Measurements from ENCODE around the gene TIPARP.
"Not testable (repeated sequence)": the region's sequence is repeated elsewhere in the genome, so short reads cannot be mapped to it uniquely, and the experiment has no call there.

The TIPARP gene

GRCh38 chr3:156707588-156707987 is 33.2 kb downstream of the TIPARP start:
- Histone ChIP-seq H3K27ac (no peak overlapping the region), H3K36me3 (replicated peaks) (peaks cover 52% of the 10 kb centered on the region), H3K27me3 (replicated peaks) (no peaks in the 10 kb centered on the region), H3K4me3 (ENCODE audit: low read depth, low read length) (no peak overlapping the region)
- in situ Hi-C loops (cut with HindIII; ENCODE audit: low pct_ligation_motif_present, low sequenced_read_pairs): no loop called here
- no peak for TF ChIP-seq CTCF (IDR thresholded peaks at IDR 0.05; ENCODE audit: low read depth, low read length, missing control alignments)
- DNase-seq: no peak

GRCh38 chr3:156710429-156710828 is 36.0 kb downstream of the TIPARP start:
- in situ Hi-C loops (cut with HindIII; ENCODE audit: low pct_ligation_motif_present, low sequenced_read_pairs): no loop called here
- Histone ChIP-seq H3K27ac (no peak overlapping the region), H3K36me3 (replicated peaks) (peaks cover 45% of the 10 kb centered on the region), H3K27me3 (replicated peaks) (no peaks in the 10 kb centered on the region), H3K4me3 (ENCODE audit: low read depth, low read length) (no peak overlapping the region)
- no peak for TF ChIP-seq CTCF (IDR thresholded peaks at IDR 0.05; ENCODE audit: low read depth, low read length, missing control alignments)
- DNase-seq: no peak

- no peak overlapping the region for H3K27ac ChIP-seq
- H3K27me3 ChIP-seq (replicated peaks): no peaks in the 10 kb centered on the region
- in situ Hi-C loops (cut with HindIII; ENCODE audit: low pct_ligation_motif_present, low sequenced_read_pairs): no loop called here
- peaks cover 47% of the 10 kb centered on the region for H3K36me3 ChIP-seq (replicated peaks)
- no peak overlapping the region for H3K4me3 ChIP-seq (ENCODE audit: low read depth, low read length)
- no peak for DNase-seq
- no peak for TF ChIP-seq CTCF (IDR thresholded peaks at IDR 0.05; ENCODE audit: low read depth, low read length, missing control alignments)
These were observed 36.7 kb downstream of the TIPARP start for GRCh38 chr3:156711113-156711512.

GRCh38 chr3:156711944-156712343 is 37.6 kb downstream of the TIPARP start:
- H3K4me3 ChIP-seq (ENCODE audit: low read depth, low read length); H3K27me3 ChIP-seq (replicated peaks); in situ Hi-C loops (cut with HindIII; ENCODE audit: low pct_ligation_motif_present, low sequenced_read_pairs); H3K27ac ChIP-seq: not testable (repeated sequence)
- peak; percentile 46 for DNase-seq
- H3K36me3 ChIP-seq (replicated peaks): peaks cover 43% of the 10 kb centered on the region

- in situ Hi-C loops (cut with HindIII; ENCODE audit: low pct_ligation_motif_present, low sequenced_read_pairs): no loop called here
- Histone ChIP-seq H3K36me3 (replicated peaks) (peaks cover 24% of the 10 kb centered on the region), H3K4me3 (ENCODE audit: low read depth, low read length) (no peak overlapping the region), H3K27me3 (replicated peaks) (no peaks in the 10 kb centered on the region), H3K27ac (no peak overlapping the region)
- DNase-seq: no peak
- no peak for TF ChIP-seq CTCF (IDR thresholded peaks at IDR 0.05; ENCODE audit: low read depth, low read length, missing control alignments)
These were observed 41.9 kb downstream of the TIPARP start for GRCh38 chr3:156716105-156716862.

- peak overlapping the region; percentile 34 for H3K27ac ChIP-seq
- peaks cover 24% of the 10 kb centered on the region for H3K36me3 ChIP-seq (replicated peaks)
- in situ Hi-C loops (cut with HindIII; ENCODE audit: low pct_ligation_motif_present, low sequenced_read_pairs): no loop called here
- no peaks in the 10 kb centered on the region for H3K27me3 ChIP-seq (replicated peaks)
- H3K4me3 ChIP-seq (ENCODE audit: low read depth, low read length): no peak overlapping the region
- no peak for TF ChIP-seq CTCF (IDR thresholded peaks at IDR 0.05; ENCODE audit: low read depth, low read length, missing control alignments)
- peak; percentile 10 for DNase-seq
These were observed 44.4 kb downstream of the TIPARP start for GRCh38 chr3:156718622-156719306.

Measured in brain microvascular endothelial cell (primary cell).